ENCODE data around the gene RSPO3. TPM values are rescaled to one million over a fixed set of nuclear protein-coding genes. Genes with fewer than 3 reads are reported as not detected.

RSPO3 gene
- total and polyA plus RNA-seq, 4 donors, result 1.4 to 3.5 (median 1.6) TPM

DNA sequence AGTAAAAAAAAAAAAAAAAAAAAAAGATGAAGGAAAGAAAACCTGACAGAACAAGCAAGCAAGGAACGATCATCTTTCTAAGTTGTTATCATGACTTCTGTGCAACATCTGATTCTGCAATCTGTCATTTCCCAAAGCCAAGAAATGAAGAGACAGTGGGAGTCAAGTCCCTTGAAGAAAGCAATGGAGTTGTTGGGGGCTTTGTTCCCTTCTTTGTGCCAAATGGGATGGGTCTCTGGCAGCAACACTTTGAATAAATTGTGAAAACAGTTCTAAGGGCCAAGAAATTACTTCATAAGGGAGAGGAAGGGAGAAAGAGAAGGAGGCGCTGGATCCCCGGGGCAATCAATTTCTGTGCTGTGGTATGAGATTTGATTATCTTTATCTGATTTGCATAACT lies 33.3 kb upstream of the RSPO3 start:
- Histone ChIP-seq H3K27ac (ENCODE audit: low read depth in 1 of 2, low read length in 2 of 2) (no peak overlapping the region), H3K9ac (ENCODE audit: low read depth in 1 of 2, low read length in 2 of 2) (no peak overlapping the region), H3K9me3 (ENCODE audit: control insufficient read depth in 4 of 4, low read length in 3 of 4) (no peaks in the 10 kb centered on the region), H3K27me3 (ENCODE audit: control insufficient read depth in 4 of 4, insufficient read depth in 4 of 4, low read length in 3 of 4) (peaks cover 0 to 2% (median 0%) of the 10 kb centered on the region in 4 donors), H3K4me3 (ENCODE audit: low read depth in 1 of 3, low read length in 3 of 3) (no peak overlapping the region), H3K36me3 (ENCODE audit: control insufficient read depth in 4 of 4, insufficient read depth in 3 of 4, low read depth in 1 of 4, low read length in 3 of 4) (no peaks in the 10 kb centered on the region), H3K4me1 (ENCODE audit: control insufficient read depth in 4 of 4, insufficient read depth in 4 of 4, low read length in 3 of 4) (no peaks in the 10 kb centered on the region)
- 82% methylated on average over 3 of the region's 3 CpGs for WGBS
- DNase-seq (ENCODE audit: low spot score), result no peak
- TF ChIP-seq, protein P1, sequence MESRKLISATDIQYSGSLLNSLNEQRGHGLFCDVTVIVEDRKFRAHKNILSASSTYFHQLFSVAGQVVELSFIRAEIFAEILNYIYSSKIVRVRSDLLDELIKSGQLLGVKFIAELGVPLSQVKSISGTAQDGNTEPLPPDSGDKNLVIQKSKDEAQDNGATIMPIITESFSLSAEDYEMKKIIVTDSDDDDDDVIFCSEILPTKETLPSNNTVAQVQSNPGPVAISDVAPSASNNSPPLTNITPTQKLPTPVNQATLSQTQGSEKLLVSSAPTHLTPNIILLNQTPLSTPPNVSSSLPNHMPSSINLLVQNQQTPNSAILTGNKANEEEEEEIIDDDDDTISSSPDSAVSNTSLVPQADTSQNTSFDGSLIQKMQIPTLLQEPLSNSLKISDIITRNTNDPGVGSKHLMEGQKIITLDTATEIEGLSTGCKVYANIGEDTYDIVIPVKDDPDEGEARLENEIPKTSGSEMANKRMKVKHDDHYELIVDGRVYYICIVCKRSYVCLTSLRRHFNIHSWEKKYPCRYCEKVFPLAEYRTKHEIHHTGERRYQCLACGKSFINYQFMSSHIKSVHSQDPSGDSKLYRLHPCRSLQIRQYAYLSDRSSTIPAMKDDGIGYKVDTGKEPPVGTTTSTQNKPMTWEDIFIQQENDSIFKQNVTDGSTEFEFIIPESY (IDR thresholded peaks at IDR 0.05), result no peak
- TF ChIP-seq RXRA (IDR thresholded peaks at IDR 0.05) (no peak), YY1 (IDR thresholded peaks at IDR 0.05) (no peak), GABPA (IDR thresholded peaks at IDR 0.05 in 1 of 2, conservative IDR thresholded peaks at IDR 0.05 in 1 of 2) (no peak), FOXA1 (IDR thresholded peaks at IDR 0.05) (no peak), HNF4G (IDR thresholded peaks at IDR 0.05) (no peak), EGR1 (IDR thresholded peaks at IDR 0.05; ENCODE audit: low read depth in 2 of 2) (no peak)
- TF ChIP-seq, protein P2, sequence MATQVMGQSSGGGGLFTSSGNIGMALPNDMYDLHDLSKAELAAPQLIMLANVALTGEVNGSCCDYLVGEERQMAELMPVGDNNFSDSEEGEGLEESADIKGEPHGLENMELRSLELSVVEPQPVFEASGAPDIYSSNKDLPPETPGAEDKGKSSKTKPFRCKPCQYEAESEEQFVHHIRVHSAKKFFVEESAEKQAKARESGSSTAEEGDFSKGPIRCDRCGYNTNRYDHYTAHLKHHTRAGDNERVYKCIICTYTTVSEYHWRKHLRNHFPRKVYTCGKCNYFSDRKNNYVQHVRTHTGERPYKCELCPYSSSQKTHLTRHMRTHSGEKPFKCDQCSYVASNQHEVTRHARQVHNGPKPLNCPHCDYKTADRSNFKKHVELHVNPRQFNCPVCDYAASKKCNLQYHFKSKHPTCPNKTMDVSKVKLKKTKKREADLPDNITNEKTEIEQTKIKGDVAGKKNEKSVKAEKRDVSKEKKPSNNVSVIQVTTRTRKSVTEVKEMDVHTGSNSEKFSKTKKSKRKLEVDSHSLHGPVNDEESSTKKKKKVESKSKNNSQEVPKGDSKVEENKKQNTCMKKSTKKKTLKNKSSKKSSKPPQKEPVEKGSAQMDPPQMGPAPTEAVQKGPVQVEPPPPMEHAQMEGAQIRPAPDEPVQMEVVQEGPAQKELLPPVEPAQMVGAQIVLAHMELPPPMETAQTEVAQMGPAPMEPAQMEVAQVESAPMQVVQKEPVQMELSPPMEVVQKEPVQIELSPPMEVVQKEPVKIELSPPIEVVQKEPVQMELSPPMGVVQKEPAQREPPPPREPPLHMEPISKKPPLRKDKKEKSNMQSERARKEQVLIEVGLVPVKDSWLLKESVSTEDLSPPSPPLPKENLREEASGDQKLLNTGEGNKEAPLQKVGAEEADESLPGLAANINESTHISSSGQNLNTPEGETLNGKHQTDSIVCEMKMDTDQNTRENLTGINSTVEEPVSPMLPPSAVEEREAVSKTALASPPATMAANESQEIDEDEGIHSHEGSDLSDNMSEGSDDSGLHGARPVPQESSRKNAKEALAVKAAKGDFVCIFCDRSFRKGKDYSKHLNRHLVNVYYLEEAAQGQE (IDR thresholded peaks at IDR 0.05), result no peak

DNA sequence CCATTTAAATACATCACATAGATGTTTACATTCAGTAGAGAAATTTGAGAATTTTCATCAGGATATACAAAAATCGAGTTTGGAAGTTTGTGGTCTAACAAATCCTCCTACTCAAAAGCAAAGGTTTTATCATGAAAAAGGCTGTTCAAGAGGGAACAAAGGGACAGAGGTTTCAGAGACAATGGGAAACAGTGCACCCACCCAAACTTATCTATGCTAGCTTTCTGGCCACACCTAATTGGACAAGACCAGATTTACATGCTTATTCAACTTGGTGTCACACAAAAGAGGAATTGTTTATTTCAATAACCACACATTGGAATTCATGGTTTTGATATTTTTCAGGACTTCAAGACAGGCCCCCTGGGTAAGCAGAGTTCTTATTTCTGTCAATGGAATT lies 28.4 kb upstream of the RSPO3 start:
- TF ChIP-seq GABPA (IDR thresholded peaks at IDR 0.05 in 1 of 2, conservative IDR thresholded peaks at IDR 0.05 in 1 of 2) (no peak), JUND (IDR thresholded peaks at IDR 0.05) (no peak), TAF1 (conservative IDR thresholded peaks at IDR 0.05) (no peak), EGR1 (IDR thresholded peaks at IDR 0.05; ENCODE audit: low read depth in 2 of 2) (no peak), RXRA (IDR thresholded peaks at IDR 0.05) (no peak)
- TF ChIP-seq, protein P1 (IDR thresholded peaks at IDR 0.05), result no peak
- TF ChIP-seq, protein P3, sequence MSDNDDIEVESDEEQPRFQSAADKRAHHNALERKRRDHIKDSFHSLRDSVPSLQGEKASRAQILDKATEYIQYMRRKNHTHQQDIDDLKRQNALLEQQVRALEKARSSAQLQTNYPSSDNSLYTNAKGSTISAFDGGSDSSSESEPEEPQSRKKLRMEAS (IDR thresholded peaks at IDR 0.05), result no peak
- TF ChIP-seq, protein P2 (IDR thresholded peaks at IDR 0.05), result no peak
- Histone ChIP-seq H3K9me3 (ENCODE audit: control insufficient read depth in 4 of 4, low read length in 3 of 4) (no peaks in the 10 kb centered on the region), H3K27ac (ENCODE audit: low read depth in 1 of 2, low read length in 2 of 2) (no peak overlapping the region), H3K9ac (ENCODE audit: low read depth in 1 of 2, low read length in 2 of 2) (no peak overlapping the region), H3K4me3 (ENCODE audit: low read depth in 1 of 3, low read length in 3 of 3) (no peak overlapping the region), H3K4me1 (ENCODE audit: control insufficient read depth in 4 of 4, insufficient read depth in 4 of 4, low read length in 3 of 4) (no peaks in the 10 kb centered on the region), H3K36me3 (ENCODE audit: control insufficient read depth in 4 of 4, insufficient read depth in 3 of 4, low read depth in 1 of 4, low read length in 3 of 4) (no peaks in the 10 kb centered on the region), H3K27me3 (ENCODE audit: control insufficient read depth in 4 of 4, insufficient read depth in 4 of 4, low read length in 3 of 4) (no peaks in the 10 kb centered on the region)
- no peak for DNase-seq (ENCODE audit: low spot score)
- 25% methylated on average over 1 of the region's 1 CpG for WGBS
